ENCODE measurements around the gene HLA-A. TPM values are rescaled to one million over a fixed set of nuclear protein-coding genes. Genes with fewer than 3 reads are reported as not detected.

HLA-A gene
- total RNA-seq, 3 donors from 2014 or later (not counting 1 experiment from before 2014, with no cell fraction given), result 2,088 to 2,855 (median 2,731) TPM

DNA sequence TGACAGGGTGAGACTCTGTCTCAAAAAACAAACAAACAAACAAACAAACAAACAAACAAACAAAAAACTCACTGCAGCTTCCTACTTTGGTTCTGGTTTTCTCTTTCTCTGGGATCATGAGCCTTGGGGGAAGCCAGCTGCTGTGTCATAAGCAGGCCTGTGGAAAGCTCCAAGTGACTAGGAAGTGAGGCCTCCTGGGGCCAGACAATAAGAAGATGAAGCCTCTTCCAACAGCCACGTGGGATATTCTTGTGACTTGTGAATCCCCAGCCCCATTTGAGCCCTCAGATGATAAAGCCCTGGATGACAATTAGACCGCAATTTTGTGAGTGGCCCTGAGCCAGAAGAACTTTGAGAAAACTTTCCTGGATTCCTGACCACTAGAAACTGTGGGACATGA, 11.4 kb downstream of the HLA-A start:
- Histone ChIP-seq H3K36me3 (ENCODE audit: control insufficient read depth, insufficient read depth, low read length) (peaks cover 10% of the 10 kb centered on the region), H3K9me3 (ENCODE audit: control insufficient read depth, insufficient read depth, low read length) (no peaks in the 10 kb centered on the region), H3K4me1 (ENCODE audit: control insufficient read depth, insufficient read depth, low read length) (no peaks in the 10 kb centered on the region), H3K4me3 (ENCODE audit: low read length) (no peak overlapping the region), H3K27ac (ENCODE audit: low read length) (no peak overlapping the region), H3K27me3 (ENCODE audit: control insufficient read depth, insufficient read depth, low read length) (no peaks in the 10 kb centered on the region)
- WGBS (ENCODE audit: insufficient coverage), result 63% methylated on average over 2 of the region's 2 CpGs
- intact Hi-C loops (cut with micrococcal nuclease), result loop anchor here (2.0 kb wide), 1 partner anchor 155 kb away; no protein-coding TSS in a partner anchor
- TF ChIP-seq, protein P1, sequence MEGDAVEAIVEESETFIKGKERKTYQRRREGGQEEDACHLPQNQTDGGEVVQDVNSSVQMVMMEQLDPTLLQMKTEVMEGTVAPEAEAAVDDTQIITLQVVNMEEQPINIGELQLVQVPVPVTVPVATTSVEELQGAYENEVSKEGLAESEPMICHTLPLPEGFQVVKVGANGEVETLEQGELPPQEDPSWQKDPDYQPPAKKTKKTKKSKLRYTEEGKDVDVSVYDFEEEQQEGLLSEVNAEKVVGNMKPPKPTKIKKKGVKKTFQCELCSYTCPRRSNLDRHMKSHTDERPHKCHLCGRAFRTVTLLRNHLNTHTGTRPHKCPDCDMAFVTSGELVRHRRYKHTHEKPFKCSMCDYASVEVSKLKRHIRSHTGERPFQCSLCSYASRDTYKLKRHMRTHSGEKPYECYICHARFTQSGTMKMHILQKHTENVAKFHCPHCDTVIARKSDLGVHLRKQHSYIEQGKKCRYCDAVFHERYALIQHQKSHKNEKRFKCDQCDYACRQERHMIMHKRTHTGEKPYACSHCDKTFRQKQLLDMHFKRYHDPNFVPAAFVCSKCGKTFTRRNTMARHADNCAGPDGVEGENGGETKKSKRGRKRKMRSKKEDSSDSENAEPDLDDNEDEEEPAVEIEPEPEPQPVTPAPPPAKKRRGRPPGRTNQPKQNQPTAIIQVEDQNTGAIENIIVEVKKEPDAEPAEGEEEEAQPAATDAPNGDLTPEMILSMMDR (IDR thresholded peaks at IDR 0.05), result no peak
- Mint-ChIP-seq H3K4me1 (peaks cover 29% of the 10 kb centered on the region in 2 donors), H3K27ac (no peak overlapping the region), H3K4me3 (no peak overlapping the region), H3K36me3 (no peaks in the 10 kb centered on the region), H3K27me3 (ENCODE audit: low read depth in 2 of 2) (no peaks in the 10 kb centered on the region), H3K9me3 (no peaks in the 10 kb centered on the region)
- ATAC-seq (no peak), DNase-seq (no peak)

DNA sequence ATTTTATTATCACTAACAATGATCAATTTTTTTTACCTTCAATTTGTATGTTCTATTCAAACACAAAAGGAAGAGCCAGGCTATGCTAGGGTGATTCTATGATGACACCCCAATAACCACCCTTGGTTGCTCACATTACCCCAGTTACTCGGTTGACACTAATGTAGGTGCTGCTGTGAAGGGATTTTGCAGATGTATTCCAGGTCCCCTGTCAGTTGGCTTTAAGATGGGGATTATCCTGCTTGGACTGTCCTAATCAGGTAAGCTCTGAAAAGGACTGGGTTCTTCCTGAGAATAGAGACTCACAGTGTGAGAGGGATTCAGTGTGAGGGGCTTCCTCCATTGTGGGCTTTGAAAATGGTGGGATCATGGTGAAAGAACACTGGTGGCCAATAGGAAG, 11.9 kb downstream of the HLA-A start:
- Mint-ChIP-seq H3K9me3 (no peaks in the 10 kb centered on the region), H3K36me3 (no peaks in the 10 kb centered on the region), H3K4me1 (peaks cover 23 to 27% of the 10 kb centered on the region in 2 donors), H3K4me3 (no peak overlapping the region), H3K27me3 (ENCODE audit: low read depth in 2 of 2) (no peaks in the 10 kb centered on the region), H3K27ac (no peak overlapping the region)
- 57% methylated on average over 1 of the region's 1 CpG for WGBS (ENCODE audit: insufficient coverage)
- ATAC-seq (no peak), DNase-seq (no peak)
- Histone ChIP-seq H3K27me3 (ENCODE audit: control insufficient read depth, insufficient read depth, low read length) (no peaks in the 10 kb centered on the region), H3K9me3 (ENCODE audit: control insufficient read depth, insufficient read depth, low read length) (no peaks in the 10 kb centered on the region), H3K36me3 (ENCODE audit: control insufficient read depth, insufficient read depth, low read length) (peaks cover 7% of the 10 kb centered on the region), H3K4me3 (ENCODE audit: low read length) (no peak overlapping the region), H3K4me1 (ENCODE audit: control insufficient read depth, insufficient read depth, low read length) (no peaks in the 10 kb centered on the region), H3K27ac (ENCODE audit: low read length) (no peak overlapping the region)
- TF ChIP-seq, protein P1 (IDR thresholded peaks at IDR 0.05), result no peak
- intact Hi-C loops (cut with micrococcal nuclease), result loop anchor here (2.0 kb wide), 1 partner anchor 155 kb away; no protein-coding TSS in a partner anchor

DNA sequence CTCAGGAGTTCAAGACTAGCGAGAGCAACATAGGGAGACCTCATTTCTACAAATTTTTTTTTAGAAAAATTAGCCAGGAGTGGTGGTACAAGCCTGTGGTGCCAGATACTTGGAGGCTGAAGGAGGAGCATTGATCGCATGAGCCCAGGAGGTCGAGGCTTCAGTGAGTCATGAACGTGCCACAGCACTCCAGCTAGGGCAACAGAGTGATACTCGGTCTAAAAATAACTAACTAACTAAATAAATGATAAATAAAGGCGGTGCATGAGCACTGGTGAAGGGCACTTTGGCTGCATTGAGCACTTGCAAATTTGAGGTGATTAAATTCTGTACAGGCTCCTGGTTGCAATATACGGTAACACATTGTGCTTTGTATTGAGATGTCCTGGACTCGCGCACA, 13.5 kb downstream of the HLA-A start:
- WGBS (ENCODE audit: insufficient coverage), result 85% methylated on average over 7 of the region's 9 CpGs
- no peaks in the 10 kb centered on the region for H3K36me3 Mint-ChIP-seq
- ATAC-seq (no peak), DNase-seq (no peak)
- Histone ChIP-seq H3K9me3 (ENCODE audit: control insufficient read depth, insufficient read depth, low read length) (no peaks in the 10 kb centered on the region), H3K4me3 (ENCODE audit: low read length) (no peak overlapping the region), H3K36me3 (ENCODE audit: control insufficient read depth, insufficient read depth, low read length) (no peaks in the 10 kb centered on the region), H3K4me1 (ENCODE audit: control insufficient read depth, insufficient read depth, low read length) (no peaks in the 10 kb centered on the region), H3K27ac (ENCODE audit: low read length) (no peak overlapping the region), H3K27me3 (ENCODE audit: control insufficient read depth, insufficient read depth, low read length) (no peaks in the 10 kb centered on the region)
- H3K27me3 Mint-ChIP-seq (ENCODE audit: low read depth in 2 of 2), result no peaks in the 10 kb centered on the region
- TF ChIP-seq, protein P1 (IDR thresholded peaks at IDR 0.05), result no peak
- H3K9me3 Mint-ChIP-seq, result no peaks in the 10 kb centered on the region
- intact Hi-C loops (cut with micrococcal nuclease), result loop anchor here (2.0 kb wide), 1 partner anchor 157 kb away; no protein-coding TSS in a partner anchor
- H3K4me1 Mint-ChIP-seq, result peaks cover 8 to 15% of the 10 kb centered on the region in 2 donors
- H3K4me3 Mint-ChIP-seq, result no peak overlapping the region
- H3K27ac Mint-ChIP-seq, result no peak overlapping the region

GRCh38 chr6:29956518-29956917, 14.2 kb downstream of the HLA-A start:
- Histone ChIP-seq H3K27ac (ENCODE audit: low read length) (no peak overlapping the region), H3K4me1 (ENCODE audit: control insufficient read depth, insufficient read depth, low read length) (no peaks in the 10 kb centered on the region), H3K4me3 (ENCODE audit: low read length) (no peak overlapping the region), H3K36me3 (ENCODE audit: control insufficient read depth, insufficient read depth, low read length) (no peaks in the 10 kb centered on the region), H3K27me3 (ENCODE audit: control insufficient read depth, insufficient read depth, low read length) (no peaks in the 10 kb centered on the region), H3K9me3 (ENCODE audit: control insufficient read depth, insufficient read depth, low read length) (no peaks in the 10 kb centered on the region)
- Mint-ChIP-seq H3K27ac (no peak overlapping the region), H3K4me1 (peaks cover 4 to 11% of the 10 kb centered on the region in 2 donors), H3K4me3 (no peak overlapping the region), H3K27me3 (ENCODE audit: low read depth in 2 of 2) (no peaks in the 10 kb centered on the region), H3K9me3 (no peaks in the 10 kb centered on the region), H3K36me3 (no peaks in the 10 kb centered on the region)
- DNase-seq, result no peak
- intact Hi-C loops (cut with micrococcal nuclease), result no loop called here
- ATAC-seq, result no peak
- TF ChIP-seq, protein P1 (IDR thresholded peaks at IDR 0.05), result no peak
- WGBS (ENCODE audit: insufficient coverage), result 93% methylated on average over 20 of the region's 21 CpGs
